Gastrocnemius medialis (tissue), 4 donors: ENCODE data around the gene CAPN13. TPM values are rescaled to one million over a fixed set of nuclear protein-coding genes. Genes with fewer than 3 reads are reported as not detected.

ENCODE experiments used
- ATAC-seq, 2 donors: fragments of 150-250 bp; one replicate each; pipeline ENCODE4 v1.9.1; 2016
- DNase-seq, 2 donors: peaks; one replicate each; pipeline ENCODE4 v3.0.0-alpha.2; 2019
- H3K27ac ChIP-seq, 4 donors: fragments of 200-600 bp; sonication (generic); 1 replicate in 1 of 4; 2 replicates in 3 of 4; pipeline ENCODE4 v1.5.1; 2016 to 2018; ENCODE audit warnings: mild to moderate bottlenecking in 2 of 4, moderate library complexity in 1 of 4
- H3K27me3 ChIP-seq, 3 donors: fragments of 200-600 bp; sonication (generic) in 2 of 3; 1 replicate in 1 of 3; 2 replicates in 2 of 3; pipeline versions ENCODE4 v1.5.1 to v1.6.0; 2016 to 2019; ENCODE audit warnings: mild to moderate bottlenecking in 1 of 3, moderate library complexity in 1 of 3
- H3K36me3 ChIP-seq, 2 donors: fragments of 200-600 bp; sonication (generic) in 1 of 2; one replicate each; pipeline ENCODE4 v1.5.1; 2017 to 2018
- H3K4me1 ChIP-seq, 2 donors: fragments of 200-600 bp; sonication (generic) in 1 of 2; one replicate each; pipeline ENCODE4 v1.5.1; 2016 to 2017; ENCODE audit warnings: mild to moderate bottlenecking in 2 of 2
- H3K4me3 ChIP-seq, 4 donors: fragments of 200-600 bp; sonication (generic) in 3 of 4; 1 replicate in 1 of 4; 2 replicates in 3 of 4; pipeline ENCODE4 v1.5.1; 2016 to 2019; ENCODE audit warnings: mild to moderate bottlenecking in 2 of 4
- H3K9me3 ChIP-seq, 3 donors: fragments of 200-600 bp; sonication (generic) in 2 of 3; 1 replicate in 1 of 3; 2 replicates in 2 of 3; pipeline ENCODE4 v1.5.1; 2016 to 2019
- CTCF ChIP-seq, 5 experiments: fragments of 450-650 bp in 3 of 5; fragments of 200-600 bp in 2 of 5; sonication (generic) in 2 of 5; IDR thresholded peaks in 4 of 5; conservative IDR thresholded peaks in 1 of 5; 1 replicate in 4 of 5; 2 replicates in 1 of 5; pipeline ENCODE4 v1.5.1; 2016 to 2019; ENCODE audit warnings: antibody characterized with exemption in 5 of 5, mild to moderate bottlenecking in 3 of 5, moderate library complexity in 3 of 5
- POLR2A ChIP-seq, 2 donors: fragments of 450-650 bp; IDR thresholded peaks; one replicate each; pipeline ENCODE4 v1.6.1; 2017; ENCODE audit warnings: antibody characterized with exemption in 2 of 2, mild to moderate bottlenecking in 2 of 2, moderate library complexity in 2 of 2
- in situ Hi-C, 4 donors: fragments of 200-750 bp; cut with MboI; loops; one replicate each; pipeline versions ENCODE4 v1.15.0 to v1.8.0; 2017; ENCODE audit warnings: low sequenced_read_pairs in 4 of 4
- intact Hi-C: fragments of 100-400 bp; cut with DNase I; formaldehyde crosslinking; loops from one replicate; pipeline ENCODE4 v1.15.1; 2023; ENCODE audit warnings: low total_unique reads
- total RNA-seq, 4 donors: library from RNA; depleted of rRNA; stranded (reverse); fragments of >200 nt; gene quantifications; one replicate each; pipeline versions ENCODE4 v1.1.0 to v1.2.3, GENCODE V29; 2016

Gene CAPN13
- total RNA-seq, 4 donors from 2014 or later = 0.53 TPM; not detected in 3

- in situ Hi-C loops = no loop called here
- Histone ChIP-seq H3K27me3 (no peaks in the 10 kb centered on the region), H3K4me3 (no peak overlapping the region), H3K36me3 (no peaks in the 10 kb centered on the region), H3K27ac (no peak overlapping the region), H3K9me3 (no peaks in the 10 kb centered on the region), H3K4me1 (no peaks in the 10 kb centered on the region)
- ATAC-seq (no peak), DNase-seq (no peak)
- intact Hi-C loops = no loop called here
- TF ChIP-seq CTCF (IDR thresholded peaks at IDR 0.05 in 4 of 5, conservative IDR thresholded peaks at IDR 0.05 in 1 of 5) (no peak), POLR2A (IDR thresholded peaks at IDR 0.05) (no peak)
These were observed 16.4 kb downstream of the CAPN13 start for GRCh38 chr2:30790879-30791278.

- Histone ChIP-seq H3K27ac (no peak overlapping the region), H3K4me3 (no peak overlapping the region), H3K9me3 (no peaks in the 10 kb centered on the region), H3K4me1 (no peaks in the 10 kb centered on the region), H3K27me3 (no peaks in the 10 kb centered on the region), H3K36me3 (no peaks in the 10 kb centered on the region)
- no peak for ATAC-seq
- DNase-seq = no peak
- intact Hi-C loops (no loop called here), in situ Hi-C loops (loop anchor here in 1 of 4 donors (10.0 kb wide), 1 partner anchor 545 kb away; no protein-coding TSS in a partner anchor)
- TF ChIP-seq POLR2A (IDR thresholded peaks at IDR 0.05) (no peak), CTCF (IDR thresholded peaks at IDR 0.05 in 4 of 5, conservative IDR thresholded peaks at IDR 0.05 in 1 of 5) (no peak)
These were observed 17.5 kb downstream of the CAPN13 start for GRCh38 chr2:30789670-30790210.

- no peak overlapping the region for H3K4me3 ChIP-seq
- in situ Hi-C loops = loop anchor here in 1 of 4 donors (10.0 kb wide), 1 partner anchor 548 kb away; no protein-coding TSS in a partner anchor
- H3K36me3 ChIP-seq = no peaks in the 10 kb centered on the region
- H3K27ac ChIP-seq = no peak overlapping the region
- peaks cover 0 to 20% of the 10 kb centered on the region in 2 donors for H3K4me1 ChIP-seq
- DNase-seq (no peak), ATAC-seq (no peak)
- H3K27me3 ChIP-seq = no peaks in the 10 kb centered on the region
- no peaks in the 10 kb centered on the region for H3K9me3 ChIP-seq
- intact Hi-C loops = no loop called here
- TF ChIP-seq POLR2A (IDR thresholded peaks at IDR 0.05) = no peak
- no peak for TF ChIP-seq CTCF (IDR thresholded peaks at IDR 0.05 in 4 of 5, conservative IDR thresholded peaks at IDR 0.05 in 1 of 5)
These were observed 20.1 kb downstream of the CAPN13 start for GRCh38 chr2:30786923-30787685.

- in situ Hi-C loops = loop anchor here in 1 of 4 donors (10.0 kb wide), 1 partner anchor 550 kb away; no protein-coding TSS in a partner anchor
- intact Hi-C loops = no loop called here
- no peaks in the 10 kb centered on the region for H3K27me3 ChIP-seq
- H3K27ac ChIP-seq = no peak overlapping the region
- peaks cover 10 to 33% of the 10 kb centered on the region in 2 donors for H3K4me1 ChIP-seq
- H3K9me3 ChIP-seq = no peaks in the 10 kb centered on the region
- no peaks in the 10 kb centered on the region for H3K36me3 ChIP-seq
- no peak overlapping the region for H3K4me3 ChIP-seq
- ATAC-seq (no peak), DNase-seq (no peak)
- TF ChIP-seq POLR2A (IDR thresholded peaks at IDR 0.05) (no peak), CTCF (IDR thresholded peaks at IDR 0.05 in 4 of 5, conservative IDR thresholded peaks at IDR 0.05 in 1 of 5) (no peak)
These were observed 22.6 kb downstream of the CAPN13 start for GRCh38 chr2:30784682-30785081.
